H1 (cell line): Measurements from ENCODE around the gene SGMS1.

ENCODE experiments used
- CHD2 ChIP-seq: IDR thresholded peaks from 2 replicates; pipeline ENCODE4 v1.6.1; 2012; ENCODE audit warnings: low read length, improper control_type of control experiment
- EZH2 ChIP-seq: fragments of 200-600 bp; sonication (generic); IDR thresholded peaks from 2 replicates; pipeline ENCODE4 v1.7.1; 2012; ENCODE audit warnings: low read depth, mild to moderate bottlenecking, moderate library complexity, low read length, inconsistent platforms; ENCODE audit not compliant: severe bottlenecking
- NRF1 ChIP-seq: IDR thresholded peaks from 2 replicates; pipeline ENCODE4 v1.6.1; 2011; ENCODE audit warnings: mild to moderate bottlenecking, low read depth, low read length, improper control_type of control experiment
- POLR2A ChIP-seq, 2 experiments: IDR thresholded peaks; 1 replicate in 1 of 2; 2 replicates in 1 of 2; pipeline ENCODE4 v1.6.1; 2011; ENCODE audit warnings: low read depth in 2 of 2, low read length in 2 of 2, mild to moderate bottlenecking in 2 of 2; ENCODE audit errors: control extremely low read depth in 1 of 2
- RFX5 ChIP-seq: IDR thresholded peaks from 2 replicates; pipeline ENCODE4 v1.6.1; 2011; ENCODE audit warnings: low read depth, low read length, improper control_type of control experiment, borderline replicate concordance
- RXRA ChIP-seq: IDR thresholded peaks from 2 replicates; pipeline ENCODE4 v1.6.1; 2011; ENCODE audit warnings: low read depth, mild to moderate bottlenecking, low read length, moderate library complexity; ENCODE audit not compliant: insufficient read depth
- SIN3A ChIP-seq, 2 experiments: IDR thresholded peaks in 1 of 2; conservative IDR thresholded peaks in 1 of 2; 2 replicates each; pipeline ENCODE4 v1.6.1; 2011 to 2012; ENCODE audit warnings: low read length in 2 of 2, improper control_type of control experiment in 1 of 2, low read depth in 1 of 2, mild to moderate bottlenecking in 1 of 2
- SUZ12 ChIP-seq: fragments of 200-600 bp; sonication (generic); IDR thresholded peaks from 2 replicates; pipeline ENCODE4 v1.6.1; 2012; ENCODE audit warnings: mild to moderate bottlenecking, inconsistent platforms, low read length, moderate library complexity, mixed read lengths
- TF ChIP-seq, protein P1 (sequence below), 3 experiments: IDR thresholded peaks; 1 replicate in 2 of 3; 2 replicates in 1 of 3; pipeline versions ENCODE4 v1.5.1 to v1.6.1; 2011; ENCODE audit warnings: low read length in 3 of 3, mild to moderate bottlenecking in 3 of 3, inconsistent platforms in 2 of 3, low read depth in 1 of 3, moderate library complexity in 1 of 3; ENCODE audit not compliant: insufficient read depth in 1 of 3; ENCODE audit errors: control extremely low read depth in 1 of 3
- TF ChIP-seq, protein P2 (sequence below): IDR thresholded peaks from 2 replicates; pipeline ENCODE4 v1.6.1; 2011; ENCODE audit warnings: low read depth, mild to moderate bottlenecking, low read length; ENCODE audit not compliant: insufficient read depth

DNA sequence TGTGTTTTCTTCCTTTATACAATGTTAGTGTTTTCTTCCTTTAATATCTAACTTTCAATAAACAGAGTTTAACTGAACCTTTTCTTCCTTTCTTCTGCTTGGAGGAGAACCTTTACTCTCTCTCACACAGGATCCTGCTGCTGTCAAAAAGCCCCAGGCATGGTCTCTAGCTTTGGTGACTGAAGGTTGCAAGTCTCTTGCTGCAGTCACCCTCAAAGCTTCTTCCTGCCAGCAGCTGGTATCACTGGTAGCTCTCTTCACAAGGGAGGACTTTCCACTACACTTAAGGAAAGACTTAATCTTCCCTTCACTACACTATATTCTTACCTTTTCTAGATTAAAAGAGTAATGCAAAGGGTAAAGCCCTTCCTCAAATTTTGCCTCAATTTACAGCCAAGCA is 153.4 kb downstream of the SGMS1 start:
- TF ChIP-seq, protein P1, sequence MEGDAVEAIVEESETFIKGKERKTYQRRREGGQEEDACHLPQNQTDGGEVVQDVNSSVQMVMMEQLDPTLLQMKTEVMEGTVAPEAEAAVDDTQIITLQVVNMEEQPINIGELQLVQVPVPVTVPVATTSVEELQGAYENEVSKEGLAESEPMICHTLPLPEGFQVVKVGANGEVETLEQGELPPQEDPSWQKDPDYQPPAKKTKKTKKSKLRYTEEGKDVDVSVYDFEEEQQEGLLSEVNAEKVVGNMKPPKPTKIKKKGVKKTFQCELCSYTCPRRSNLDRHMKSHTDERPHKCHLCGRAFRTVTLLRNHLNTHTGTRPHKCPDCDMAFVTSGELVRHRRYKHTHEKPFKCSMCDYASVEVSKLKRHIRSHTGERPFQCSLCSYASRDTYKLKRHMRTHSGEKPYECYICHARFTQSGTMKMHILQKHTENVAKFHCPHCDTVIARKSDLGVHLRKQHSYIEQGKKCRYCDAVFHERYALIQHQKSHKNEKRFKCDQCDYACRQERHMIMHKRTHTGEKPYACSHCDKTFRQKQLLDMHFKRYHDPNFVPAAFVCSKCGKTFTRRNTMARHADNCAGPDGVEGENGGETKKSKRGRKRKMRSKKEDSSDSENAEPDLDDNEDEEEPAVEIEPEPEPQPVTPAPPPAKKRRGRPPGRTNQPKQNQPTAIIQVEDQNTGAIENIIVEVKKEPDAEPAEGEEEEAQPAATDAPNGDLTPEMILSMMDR (IDR thresholded peaks at IDR 0.05; ENCODE audit: control extremely low read depth in 1 of 3, insufficient read depth in 1 of 3, low read depth in 1 of 3, low read length in 3 of 3): no peak
- TF ChIP-seq RFX5: no peak
- TF ChIP-seq RXRA: no peak
- TF ChIP-seq SIN3A (conservative IDR thresholded peaks at IDR 0.05 in 1 of 2, IDR thresholded peaks at IDR 0.05 in 1 of 2; ENCODE audit: low read depth in 1 of 2, low read length in 2 of 2): no peak
- no peak for TF ChIP-seq NRF1
- no peak for TF ChIP-seq POLR2A (IDR thresholded peaks at IDR 0.05; ENCODE audit: control extremely low read depth in 1 of 2, low read depth in 2 of 2, low read length in 2 of 2)
- no peak for TF ChIP-seq EZH2
- TF ChIP-seq, protein P2, sequence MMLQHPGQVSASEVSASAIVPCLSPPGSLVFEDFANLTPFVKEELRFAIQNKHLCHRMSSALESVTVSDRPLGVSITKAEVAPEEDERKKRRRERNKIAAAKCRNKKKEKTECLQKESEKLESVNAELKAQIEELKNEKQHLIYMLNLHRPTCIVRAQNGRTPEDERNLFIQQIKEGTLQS: no peak
- no peak for TF ChIP-seq SUZ12
- no peak for TF ChIP-seq CHD2
